DMS 273 (cell line): Measurements from ENCODE around the gene MRPL34.

ENCODE experiments used
- DNase-seq: peaks from one replicate; lab custom pipeline; 2025; ENCODE audit not compliant: unreplicated experiment; lab: John Stamatoyannopoulos, UW

MRPL34 gene

GRCh38 chr19:17327654-17328516 lies 22.2 kb downstream of the MRPL34 start:
- peak; percentile 37 for DNase-seq

- DNase-seq, result no peak
These were observed 23.1 kb downstream of the MRPL34 start for GRCh38 chr19:17328517-17329365.

GRCh38 chr19:17329366-17330261 lies 23.9 kb downstream of the MRPL34 start:
- no peak for DNase-seq

- no peak for DNase-seq
These were observed 24.8 kb downstream of the MRPL34 start for GRCh38 chr19:17330262-17331044.

GRCh38 chr19:17331045-17331558 lies 25.4 kb downstream of the MRPL34 start:
- DNase-seq, result no peak

GRCh38 chr19:17332360-17332676 lies 26.6 kb downstream of the MRPL34 start:
- no peak for DNase-seq

GRCh38 chr19:17332677-17333581 lies 27.3 kb downstream of the MRPL34 start:
- peak; percentile 69 for DNase-seq

- DNase-seq, result peak; percentile 36
These were observed 28.1 kb downstream of the MRPL34 start for GRCh38 chr19:17333611-17334413.

- peak; percentile 100 for DNase-seq
These were observed 29.0 kb downstream of the MRPL34 start, which contains the start of gene ANO8 for GRCh38 chr19:17334414-17335409. TSS of gene ANO8 (minus strand) at chr19:17334855. CDS start at chr19:17334670, 185 bp downstream.

GRCh38 chr19:17335575-17335974 lies 29.9 kb downstream of the MRPL34 start:
- DNase-seq, result peak; percentile 36

- peak; percentile 100 for DNase-seq
These were observed 31.4 kb downstream of the MRPL34 start, which contains the start of gene GTPBP3 for GRCh38 chr19:17336872-17337674. TSS of gene GTPBP3 (plus strand) at chr19:17337553. CDS start at chr19:17337612, 59 bp downstream.

GRCh38 chr19:17337675-17338432 lies 32.2 kb downstream of the MRPL34 start:
- DNase-seq, result peak; percentile 71

- DNase-seq, result no peak
These were observed 32.9 kb downstream of the MRPL34 start for GRCh38 chr19:17338433-17339078.

- peak; percentile 31 for DNase-seq
These were observed 33.5 kb downstream of the MRPL34 start for GRCh38 chr19:17339088-17339741.
